CD4-positive, CD25-positive, alpha-beta regulatory T cell (primary cell): ENCODE results near the gene CTNNA2. TPM values are rescaled to one million over a fixed set of nuclear protein-coding genes. Genes with fewer than 3 reads are reported as not detected.

Source experiments
- ATAC-seq, 2 donors: fragments of 150-1000 bp; cut with Tn5 transposase; one replicate each; pipeline ENCODE4 v1.10.0; 2021; ENCODE audit warnings: low read depth in 2 of 2, moderate number of reproducible peaks in 2 of 2, moderate library complexity in 1 of 2
- DNase-seq, 3 donors: peaks; one replicate each; pipeline versions ENCODE4 v3.0.0 to v3.0.0-alpha.2; 2012 to 2022; ENCODE audit warnings: mixed read lengths in 1 of 3
- H3K27ac ChIP-seq: one replicate; pipeline ENCODE4 v1.7.0; 2013; ENCODE audit warnings: mild to moderate bottlenecking, low read length; ENCODE audit not compliant: insufficient read depth, poor library complexity, severe bottlenecking
- H3K27me3 ChIP-seq: one replicate; pipeline ENCODE4 v1.7.0; 2013; ENCODE audit warnings: low read length; ENCODE audit not compliant: control insufficient read depth, insufficient read depth
- H3K36me3 ChIP-seq: one replicate; pipeline ENCODE4 v1.7.0; 2013; ENCODE audit warnings: mild to moderate bottlenecking, low read length, moderate library complexity; ENCODE audit not compliant: control insufficient read depth, insufficient read depth
- H3K4me1 ChIP-seq: 2 replicates; pipeline ENCODE4 v1.7.0; 2013; ENCODE audit warnings: mild to moderate bottlenecking, low read length; ENCODE audit not compliant: insufficient read depth, control insufficient read depth, poor library complexity, severe bottlenecking
- H3K4me3 ChIP-seq: one replicate; pipeline ENCODE4 v1.7.0; 2013; ENCODE audit warnings: low read depth, mild to moderate bottlenecking, low read length, moderate library complexity
- H3K9me3 ChIP-seq, 2 experiments: 1 replicate in 1 of 2; 2 replicates in 1 of 2; pipeline ENCODE4 v1.7.0; 2013; ENCODE audit warnings: low read length in 2 of 2, mild to moderate bottlenecking in 1 of 2, moderate library complexity in 1 of 2; ENCODE audit not compliant: control insufficient read depth in 2 of 2
- H3K27ac Mint-ChIP-seq, 3 donors: one replicate each; pipeline ENCODE4 v1.8.0; 2020 to 2022; ENCODE audit warnings: mild to moderate bottlenecking in 3 of 3, mixed read lengths in 3 of 3, moderate library complexity in 2 of 3
- H3K27me3 Mint-ChIP-seq: one replicate; pipeline ENCODE4 v1.8.0; 2022; ENCODE audit warnings: mild to moderate bottlenecking, mixed read lengths
- H3K36me3 Mint-ChIP-seq: one replicate; pipeline ENCODE4 v1.8.0; 2020; ENCODE audit warnings: mixed read lengths
- H3K4me1 Mint-ChIP-seq, 4 donors: one replicate each; pipeline ENCODE4 v1.8.0; 2020 to 2022; ENCODE audit warnings: mixed read lengths in 4 of 4, mild to moderate bottlenecking in 1 of 4
- H3K4me3 Mint-ChIP-seq, 4 donors: one replicate each; pipeline ENCODE4 v1.8.0; 2020 to 2022; ENCODE audit warnings: mild to moderate bottlenecking in 4 of 4, mixed read lengths in 4 of 4, moderate library complexity in 3 of 4
- H3K9me3 Mint-ChIP-seq, 7 donors: one replicate each; pipeline ENCODE4 v1.8.0; 2020 to 2022; ENCODE audit warnings: mixed read lengths in 7 of 7, mild to moderate bottlenecking in 3 of 7, moderate library complexity in 2 of 7
- polyA plus RNA-seq, 4 donors: library from polyadenylated mRNA; unstranded; fragments of 300-500 nt; fragmentation: Illumina TruSeq; gene quantifications; one replicate each; pipeline ENCODE4 v1.2.3, GENCODE V29; 2021
- total RNA-seq: library from RNA; stranded (reverse); gene quantifications from one replicate; pipeline ENCODE4 v1.2.3, GENCODE V29; 2022

CTNNA2 gene
- total and polyA plus RNA-seq, 5 donors from 2014 or later, result not detected

GRCh38 chr2:79669714-79670113 is 156.9 kb downstream of the CTNNA2 start:
- Histone ChIP-seq H3K4me3 (no peak overlapping the region), H3K36me3 (no peaks in the 10 kb centered on the region), H3K27ac (no peak overlapping the region), H3K4me1 (no peaks in the 10 kb centered on the region), H3K27me3 (no peaks in the 10 kb centered on the region), H3K9me3 (peaks cover 0 to 7% of the 10 kb centered on the region in 2 experiments)
- DNase-seq (no peak), ATAC-seq (no peak)
- H3K9me3 Mint-ChIP-seq, result peaks cover 0 to 15% (median 6%) of the 10 kb centered on the region in 7 donors
- no peak overlapping the region for H3K4me3 Mint-ChIP-seq
- H3K27ac Mint-ChIP-seq, result no peak overlapping the region
- H3K27me3 Mint-ChIP-seq, result no peaks in the 10 kb centered on the region
- H3K4me1 Mint-ChIP-seq, result no peaks in the 10 kb centered on the region
- H3K36me3 Mint-ChIP-seq, result no peaks in the 10 kb centered on the region

GRCh38 chr2:79670198-79670597 is 157.3 kb downstream of the CTNNA2 start:
- Mint-ChIP-seq H3K4me1 (no peaks in the 10 kb centered on the region), H3K4me3 (no peak overlapping the region), H3K9me3 (peaks cover 0 to 12% (median 6%) of the 10 kb centered on the region in 7 donors), H3K36me3 (no peaks in the 10 kb centered on the region), H3K27ac (no peak overlapping the region), H3K27me3 (no peaks in the 10 kb centered on the region)
- no peak for DNase-seq
- Histone ChIP-seq H3K4me3 (no peak overlapping the region), H3K36me3 (no peaks in the 10 kb centered on the region), H3K27me3 (no peaks in the 10 kb centered on the region), H3K9me3 (peaks cover 0 to 7% of the 10 kb centered on the region in 2 experiments), H3K4me1 (no peaks in the 10 kb centered on the region), H3K27ac (no peak overlapping the region)
- ATAC-seq, result no peak

GRCh38 chr2:79686884-79687283 is 174.0 kb downstream of the CTNNA2 start:
- Histone ChIP-seq H3K9me3 (no peaks in the 10 kb centered on the region), H3K4me1 (no peaks in the 10 kb centered on the region), H3K36me3 (no peaks in the 10 kb centered on the region), H3K27me3 (no peaks in the 10 kb centered on the region), H3K27ac (no peak overlapping the region), H3K4me3 (no peak overlapping the region)
- Mint-ChIP-seq H3K27me3 (no peaks in the 10 kb centered on the region), H3K36me3 (no peaks in the 10 kb centered on the region), H3K4me3 (no peak overlapping the region), H3K27ac (no peak overlapping the region), H3K4me1 (no peaks in the 10 kb centered on the region), H3K9me3 (peaks cover 0 to 26% (median 8%) of the 10 kb centered on the region in 7 donors)
- no peak for DNase-seq
- no peak for ATAC-seq

- no peaks in the 10 kb centered on the region for H3K9me3 ChIP-seq
- no peaks in the 10 kb centered on the region for H3K36me3 ChIP-seq
- Mint-ChIP-seq H3K27ac (peak overlapping the region in 1 of 3 donors; percentile 28), H3K9me3 (peaks cover 0 to 15% (median 0%) of the 10 kb centered on the region in 7 donors), H3K4me1 (no peaks in the 10 kb centered on the region), H3K36me3 (no peaks in the 10 kb centered on the region), H3K27me3 (no peaks in the 10 kb centered on the region), H3K4me3 (no peak overlapping the region)
- no peak overlapping the region for H3K4me3 ChIP-seq
- no peaks in the 10 kb centered on the region for H3K4me1 ChIP-seq
- DNase-seq (no peak), ATAC-seq (no peak)
- H3K27me3 ChIP-seq, result no peaks in the 10 kb centered on the region
- H3K27ac ChIP-seq, result no peak overlapping the region
Observed at GRCh38 chr2:79695248-79695647, 182.4 kb downstream of the CTNNA2 start.

GRCh38 chr2:79697200-79697599 is 184.3 kb downstream of the CTNNA2 start:
- H3K4me1 Mint-ChIP-seq, result no peaks in the 10 kb centered on the region
- no peaks in the 10 kb centered on the region for H3K4me1 ChIP-seq
- H3K27me3 Mint-ChIP-seq, result no peaks in the 10 kb centered on the region
- H3K4me3 ChIP-seq, result no peak overlapping the region
- no peaks in the 10 kb centered on the region for H3K9me3 ChIP-seq
- H3K36me3 ChIP-seq, result no peaks in the 10 kb centered on the region
- no peak overlapping the region for H3K27ac Mint-ChIP-seq
- no peak for ATAC-seq
- H3K4me3 Mint-ChIP-seq, result no peak overlapping the region
- H3K27me3 ChIP-seq, result no peaks in the 10 kb centered on the region
- DNase-seq, result no peak
- H3K27ac ChIP-seq, result no peak overlapping the region
- peaks cover 0 to 10% (median 3%) of the 10 kb centered on the region in 7 donors for H3K9me3 Mint-ChIP-seq
- no peaks in the 10 kb centered on the region for H3K36me3 Mint-ChIP-seq

GRCh38 chr2:79700651-79701050 is 187.8 kb downstream of the CTNNA2 start:
- H3K4me3 Mint-ChIP-seq, result no peak overlapping the region

GRCh38 chr2:79702905-79703304 is 190.1 kb downstream of the CTNNA2 start:
- H3K4me3 ChIP-seq, result no peak overlapping the region
- H3K27ac Mint-ChIP-seq, result no peak overlapping the region
- no peaks in the 10 kb centered on the region for H3K36me3 Mint-ChIP-seq
- H3K27me3 Mint-ChIP-seq, result no peaks in the 10 kb centered on the region
- H3K36me3 ChIP-seq, result no peaks in the 10 kb centered on the region
- ATAC-seq, result no peak
- H3K27ac ChIP-seq, result no peak overlapping the region
- H3K9me3 Mint-ChIP-seq, result peaks cover 0 to 19% (median 4%) of the 10 kb centered on the region in 7 donors
- no peaks in the 10 kb centered on the region for H3K4me1 Mint-ChIP-seq
- H3K27me3 ChIP-seq, result no peaks in the 10 kb centered on the region
- H3K4me3 Mint-ChIP-seq, result no peak overlapping the region
- peaks cover 0 to 4% of the 10 kb centered on the region in 2 experiments for H3K9me3 ChIP-seq
- H3K4me1 ChIP-seq, result no peaks in the 10 kb centered on the region
- DNase-seq, result no peak

More at GRCh38 chr2:79700651-79701050, 187.8 kb downstream of the CTNNA2 start:
- Histone ChIP-seq H3K9me3 (peaks cover 0 to 4% of the 10 kb centered on the region in 2 experiments), H3K4me1 (no peaks in the 10 kb centered on the region), H3K4me3 (no peak overlapping the region), H3K36me3 (no peaks in the 10 kb centered on the region), H3K27me3 (no peaks in the 10 kb centered on the region), H3K27ac (no peak overlapping the region)
- H3K36me3 Mint-ChIP-seq, result no peaks in the 10 kb centered on the region
- H3K27me3 Mint-ChIP-seq, result no peaks in the 10 kb centered on the region
- no peaks in the 10 kb centered on the region for H3K4me1 Mint-ChIP-seq
- peaks cover 0 to 14% (median 3%) of the 10 kb centered on the region in 7 donors for H3K9me3 Mint-ChIP-seq
- H3K27ac Mint-ChIP-seq, result no peak overlapping the region
- DNase-seq, result no peak
- ATAC-seq, result no peak

GRCh38 chr2:79711098-79711497 is 198.2 kb downstream of the CTNNA2 start:
- no peaks in the 10 kb centered on the region for H3K36me3 ChIP-seq
- DNase-seq (no peak), ATAC-seq (no peak)
- H3K4me3 ChIP-seq, result no peak overlapping the region
- H3K27me3 ChIP-seq, result no peaks in the 10 kb centered on the region
- no peaks in the 10 kb centered on the region for H3K4me1 ChIP-seq
- Mint-ChIP-seq H3K9me3 (peaks cover 2 to 27% (median 10%) of the 10 kb centered on the region in 7 donors), H3K4me3 (no peak overlapping the region), H3K27ac (no peak overlapping the region), H3K27me3 (no peaks in the 10 kb centered on the region), H3K36me3 (no peaks in the 10 kb centered on the region), H3K4me1 (no peaks in the 10 kb centered on the region)
- H3K27ac ChIP-seq, result no peak overlapping the region
- no peaks in the 10 kb centered on the region for H3K9me3 ChIP-seq
